ENCODE measurements around the gene CCDC148.
A peak's percentile ranks its signal among the peaks of the same experiment; 100 is the strongest.
"Not testable (repeated sequence)": the region's sequence is repeated elsewhere in the genome, so short reads cannot be mapped to it uniquely, and the experiment has no call there.

Gene CCDC148

DNA sequence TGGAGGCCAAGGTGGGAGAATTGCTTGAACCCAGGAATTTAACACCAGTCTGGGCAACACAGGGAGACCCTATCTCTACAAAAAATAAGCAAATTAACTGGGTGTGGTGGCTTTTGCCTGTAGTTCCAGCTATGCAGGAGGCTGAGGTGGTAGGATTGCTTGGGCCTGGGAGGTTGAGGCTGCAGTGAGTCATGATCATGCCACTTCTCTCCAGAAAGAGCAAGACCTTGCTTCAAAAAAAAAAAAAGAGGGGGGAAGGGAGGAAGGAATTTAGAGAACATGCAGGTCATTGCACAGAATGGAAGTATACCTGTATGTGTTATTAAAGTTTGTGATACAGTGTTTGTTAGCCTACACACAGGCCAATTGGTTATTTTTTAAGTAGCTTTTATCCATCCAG lies 26.0 kb upstream of the CCDC148 start:
- no peak for DNase-seq (ENCODE audit: low read depth in 2 of 2)

DNA sequence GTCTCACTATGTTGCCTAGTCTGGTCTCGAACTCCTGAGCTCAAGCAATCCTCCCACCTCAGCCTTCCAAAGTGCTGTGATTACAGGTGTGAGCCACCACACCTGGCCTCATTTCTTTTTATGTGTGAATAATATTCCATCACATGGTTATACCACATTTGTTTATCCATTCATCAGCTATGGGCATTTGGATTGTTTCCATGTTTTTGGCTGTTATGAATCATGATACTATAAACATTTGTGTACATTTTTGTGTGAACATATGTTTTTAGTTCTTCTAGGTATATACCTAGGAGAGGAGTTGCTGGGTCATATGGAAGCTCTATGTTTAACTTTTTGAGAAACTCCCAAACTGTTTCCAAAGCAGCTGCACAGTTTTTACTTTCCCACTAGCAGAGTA lies 24.6 kb upstream of the CCDC148 start:
- DNase-seq (ENCODE audit: low read depth in 2 of 2): no peak

DNA sequence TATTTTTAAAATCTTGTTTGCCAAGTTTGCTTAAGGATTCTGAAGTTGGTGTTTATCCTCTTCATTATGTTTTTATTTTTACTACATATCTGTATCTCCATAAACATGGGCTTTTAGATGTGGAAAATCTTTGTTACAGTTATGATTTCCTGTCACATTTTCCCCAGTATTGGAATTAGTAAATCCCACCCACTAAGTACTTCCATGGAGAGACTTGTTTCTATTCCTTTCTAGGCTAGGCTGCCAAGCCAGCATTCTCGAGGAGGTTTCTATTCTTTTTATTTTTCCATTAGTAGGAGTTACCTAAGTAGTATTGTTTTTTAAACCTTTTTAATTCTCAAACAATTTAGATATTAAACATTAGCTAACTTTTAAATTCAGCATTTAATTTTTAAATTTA lies 22.3 kb upstream of the CCDC148 start:
- DNase-seq (ENCODE audit: low read depth in 2 of 2): no peak

DNA sequence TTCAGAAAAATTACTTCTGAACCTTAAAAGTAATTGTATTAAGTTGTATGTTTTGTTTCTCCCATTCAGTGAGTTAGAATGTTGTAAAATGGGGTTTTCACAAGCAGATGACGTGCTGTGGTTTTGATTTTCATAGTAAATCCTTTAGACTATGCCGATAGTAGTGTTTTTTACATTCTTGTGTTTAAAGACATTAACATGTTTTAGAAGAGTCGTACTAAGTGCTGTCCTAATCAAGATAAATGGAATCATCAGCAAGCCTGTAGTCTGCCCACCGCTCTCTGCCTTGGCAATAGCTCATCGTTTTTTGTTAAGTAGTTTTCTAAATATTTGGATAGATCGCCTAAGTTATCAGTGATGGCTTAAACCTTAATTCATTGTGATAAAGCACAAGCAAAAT lies 21.7 kb upstream of the CCDC148 start:
- DNase-seq (ENCODE audit: low read depth in 2 of 2): no peak

DNA sequence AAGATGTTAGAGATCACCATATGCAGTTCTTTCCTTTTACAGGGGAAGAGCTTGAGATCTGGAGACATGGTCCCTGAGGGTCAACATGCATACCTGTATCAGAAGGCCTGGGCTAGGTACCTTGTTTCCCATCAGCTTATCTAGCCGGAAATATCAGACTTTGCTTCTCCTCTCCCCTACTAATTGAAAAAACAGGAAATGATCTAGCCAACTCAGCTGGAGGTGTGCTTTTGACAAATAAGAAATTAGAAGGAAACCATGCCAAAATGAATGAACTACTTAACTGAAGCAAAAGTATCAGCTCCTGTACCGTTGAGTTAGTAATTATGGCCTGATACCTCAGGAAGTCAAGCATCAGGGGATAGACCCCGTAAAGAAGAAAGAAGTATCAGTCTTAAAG lies 20.6 kb upstream of the CCDC148 start:
- no peak for DNase-seq (ENCODE audit: low read depth in 2 of 2)

DNA sequence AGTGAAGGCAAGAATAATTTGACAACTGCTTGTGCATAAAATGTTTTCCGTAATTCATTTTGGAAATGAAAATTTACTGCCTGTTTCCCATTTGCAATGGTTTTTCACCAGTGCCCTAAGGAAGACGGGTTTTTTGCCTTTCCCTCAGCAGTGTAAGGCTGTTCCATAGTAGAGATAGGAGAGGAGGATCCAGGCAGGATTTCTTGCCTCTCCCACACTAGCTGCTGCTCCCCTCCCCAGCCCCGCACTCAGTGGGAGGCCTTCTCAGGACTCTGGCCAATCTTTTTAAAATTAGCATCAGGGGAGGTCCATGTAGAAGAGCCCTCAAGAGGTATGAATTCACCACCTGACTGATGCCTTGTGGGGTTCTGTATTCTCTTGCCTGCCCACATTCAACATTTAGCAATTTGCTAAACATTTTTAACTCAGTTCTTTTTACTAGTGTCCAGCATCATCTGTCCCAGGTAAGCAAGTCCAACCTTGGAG lies 18.0 kb upstream of the CCDC148 start:
- DNase-seq (ENCODE audit: low read depth in 2 of 2): not testable (repeated sequence)

DNA sequence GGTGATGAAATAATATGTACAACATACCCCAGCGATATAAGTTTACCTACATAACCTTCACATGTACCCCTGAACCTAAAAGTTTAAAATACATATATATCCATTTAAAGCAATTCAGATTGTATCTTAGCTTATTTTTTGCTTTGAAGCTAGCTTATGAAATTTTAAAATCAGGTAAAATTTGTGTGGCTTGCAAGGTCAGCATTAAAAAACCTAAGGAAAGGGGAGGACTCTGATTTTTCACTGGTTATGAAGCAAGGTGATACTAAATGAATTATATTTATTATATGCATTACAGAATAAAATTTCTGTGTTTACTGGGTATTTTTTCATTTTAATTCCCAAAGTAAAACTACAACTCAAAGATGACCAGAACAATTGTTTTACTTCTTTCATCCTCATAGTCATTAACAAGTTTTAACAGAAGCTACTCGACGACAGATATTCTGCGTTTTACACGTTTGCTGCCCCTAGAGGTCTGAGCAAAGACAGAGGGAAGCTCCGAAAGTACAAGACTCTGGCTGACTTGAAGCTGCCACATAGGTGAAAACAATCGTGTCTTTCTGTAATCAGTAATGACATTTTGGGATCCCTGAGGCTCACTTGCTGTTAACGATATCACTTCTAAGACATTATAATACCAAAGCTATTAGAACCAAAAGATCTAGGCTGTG lies 17.3 kb upstream of the CCDC148 start:
- DNase-seq (ENCODE audit: low read depth in 2 of 2): no peak

DNA sequence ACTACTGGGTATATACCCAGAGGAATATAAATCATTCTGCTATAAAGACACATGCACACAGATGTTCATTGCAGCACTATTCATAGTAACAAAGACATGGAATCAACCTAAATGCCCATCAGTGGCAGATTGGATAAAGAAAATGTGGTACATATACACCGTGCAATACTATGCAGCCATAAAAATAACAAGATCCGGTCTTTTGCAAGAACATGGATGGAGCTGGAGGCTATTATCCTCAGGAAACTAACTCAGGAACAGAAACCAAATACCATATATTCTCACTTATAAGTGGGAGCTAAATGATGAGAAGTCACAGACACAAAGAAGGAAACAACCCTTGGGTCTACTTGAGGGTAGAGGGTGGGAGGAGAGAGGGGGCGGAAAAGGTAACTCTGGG lies 16.7 kb upstream of the CCDC148 start:
- DNase-seq (ENCODE audit: low read depth in 2 of 2): not testable (repeated sequence)

DNA sequence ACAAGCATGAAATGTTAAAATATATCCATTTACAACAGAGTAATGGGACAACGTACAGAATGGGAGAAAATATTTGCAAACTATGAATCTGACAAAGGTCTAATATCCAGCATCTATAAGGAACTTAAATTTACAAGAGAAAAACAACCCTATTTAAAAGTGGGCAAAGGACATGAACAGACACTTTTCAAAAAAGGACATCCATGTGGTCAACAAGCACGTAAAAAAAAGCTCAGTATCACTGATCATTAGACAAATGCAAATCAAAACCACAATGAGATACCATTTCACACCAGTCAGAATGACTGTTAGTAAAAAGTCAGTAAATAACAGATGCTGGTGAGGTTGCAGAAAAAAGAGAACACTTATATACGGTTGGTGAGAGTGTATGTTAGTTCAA lies 16.3 kb upstream of the CCDC148 start:
- not testable (repeated sequence) for DNase-seq (ENCODE audit: low read depth in 2 of 2)

DNA sequence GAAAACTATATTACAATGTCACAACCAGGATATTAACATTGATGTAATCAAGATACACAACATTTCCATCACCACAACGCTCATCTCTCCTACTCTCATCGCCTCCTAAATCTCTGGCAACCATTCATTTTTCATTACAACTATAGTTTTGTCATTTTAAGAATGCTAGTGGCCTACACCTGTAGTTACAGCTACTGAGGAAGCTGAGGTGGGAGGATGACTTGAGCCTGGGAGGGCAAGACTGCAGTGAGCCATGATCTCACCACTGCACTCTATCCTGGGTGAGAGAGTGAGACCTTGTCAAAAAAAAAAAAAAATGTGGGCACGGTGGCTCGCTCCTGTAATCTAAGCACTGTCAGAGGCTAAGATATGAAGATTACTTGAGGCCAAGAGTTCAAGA lies 10.7 kb upstream of the CCDC148 start:
- DNase-seq (ENCODE audit: low read depth in 2 of 2): no peak

DNA sequence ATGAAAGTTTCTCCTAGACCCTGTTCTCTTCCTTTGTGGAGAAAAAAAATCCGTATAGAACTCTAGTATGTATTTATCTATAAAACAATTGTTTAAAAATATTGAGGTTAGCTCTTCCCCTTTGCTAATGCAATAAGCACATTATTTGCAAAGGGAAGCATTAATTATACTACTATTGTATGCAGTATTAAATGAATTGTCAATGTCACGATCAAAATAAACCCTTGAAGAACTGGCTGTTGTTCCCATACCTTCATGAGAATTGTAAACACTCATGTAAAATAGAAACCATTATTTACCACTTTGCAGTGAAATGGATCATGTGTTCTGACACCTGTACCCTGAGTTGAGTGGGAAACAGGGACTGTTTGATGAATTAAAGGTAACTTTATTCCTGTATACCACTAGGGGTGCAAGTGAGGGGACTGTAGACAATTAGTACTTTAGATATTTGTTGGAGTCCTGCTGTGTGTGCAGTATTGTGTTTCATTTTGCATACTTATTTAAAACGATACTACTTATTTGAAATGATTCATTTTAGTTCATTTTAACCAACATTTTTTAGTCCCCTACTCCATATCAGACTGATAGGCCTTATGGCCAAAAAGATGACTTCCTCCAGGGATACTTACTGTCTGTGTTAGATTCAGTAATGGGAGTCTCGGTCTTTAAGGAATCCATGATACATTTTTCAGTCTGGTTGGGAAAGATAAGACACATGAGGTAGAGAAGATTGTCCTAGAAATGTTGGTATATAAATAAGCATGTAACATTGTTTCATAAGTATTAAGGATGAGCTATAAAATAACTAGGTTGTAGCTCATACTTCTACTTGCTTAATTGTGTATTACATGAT lies 8.1 kb upstream of the CCDC148 start:
- no peak for DNase-seq (ENCODE audit: low read depth in 2 of 2)

DNA sequence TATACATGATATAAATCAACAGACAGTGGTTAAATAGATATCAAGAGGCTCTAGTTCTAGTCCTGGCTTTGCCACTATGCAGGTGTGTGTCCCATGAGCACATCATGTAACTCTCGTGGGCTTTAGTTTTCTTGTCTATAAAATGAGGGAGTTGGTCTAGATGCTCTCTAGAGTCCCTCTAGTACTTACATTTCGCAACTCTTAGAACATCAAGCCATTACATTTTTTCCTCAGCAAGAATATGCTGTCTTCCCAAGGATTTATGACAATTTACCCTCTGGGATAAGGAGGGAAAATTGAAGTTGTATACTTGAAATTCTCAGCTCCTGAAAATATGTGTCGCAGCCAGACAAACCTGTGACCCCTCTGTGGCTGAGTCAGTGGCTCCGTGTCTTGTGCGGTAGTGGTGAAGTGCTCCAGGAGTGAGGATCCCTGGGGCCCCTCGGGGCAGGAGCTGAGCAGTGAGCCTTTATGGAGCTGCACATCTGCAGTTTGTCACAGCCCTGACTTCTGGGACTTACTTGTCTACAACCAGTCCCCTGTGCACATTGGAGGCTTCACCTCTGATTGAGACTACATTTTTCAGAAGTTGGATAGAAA lies 7.0 kb upstream of the CCDC148 start:
- no peak for DNase-seq (ENCODE audit: low read depth in 2 of 2)

DNA sequence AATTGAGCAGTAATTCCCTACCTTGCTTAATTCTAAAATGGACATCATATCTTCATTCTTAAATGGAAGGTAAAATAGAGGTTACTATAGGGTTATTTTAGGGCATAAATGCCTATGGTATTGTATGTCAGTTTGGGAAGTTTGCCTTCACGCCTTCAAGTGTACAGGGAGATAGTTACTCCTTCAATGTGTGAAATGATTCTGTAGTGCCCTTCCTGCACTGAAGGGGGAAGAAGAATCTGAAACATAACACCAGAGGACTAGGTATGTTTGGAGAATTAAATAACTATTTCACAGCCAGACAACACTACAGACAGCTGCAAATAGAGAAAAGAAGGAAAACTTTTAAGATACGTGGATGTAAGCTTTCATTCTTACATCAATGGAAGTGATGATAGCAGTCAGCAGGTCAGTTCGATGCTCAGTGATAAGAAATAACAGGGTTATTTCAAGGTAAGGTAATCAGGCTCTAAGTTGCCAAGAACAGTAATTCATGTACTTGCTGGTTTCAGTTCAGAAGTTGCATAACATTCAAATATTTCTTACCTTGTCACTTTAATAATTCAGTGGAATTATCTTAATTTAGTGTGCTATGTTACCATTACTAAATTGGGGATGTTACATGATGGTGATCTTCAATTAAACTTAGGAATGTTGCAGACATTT lies 4.2 kb upstream of the CCDC148 start:
- no peak for DNase-seq (ENCODE audit: low read depth in 2 of 2)

DNA sequence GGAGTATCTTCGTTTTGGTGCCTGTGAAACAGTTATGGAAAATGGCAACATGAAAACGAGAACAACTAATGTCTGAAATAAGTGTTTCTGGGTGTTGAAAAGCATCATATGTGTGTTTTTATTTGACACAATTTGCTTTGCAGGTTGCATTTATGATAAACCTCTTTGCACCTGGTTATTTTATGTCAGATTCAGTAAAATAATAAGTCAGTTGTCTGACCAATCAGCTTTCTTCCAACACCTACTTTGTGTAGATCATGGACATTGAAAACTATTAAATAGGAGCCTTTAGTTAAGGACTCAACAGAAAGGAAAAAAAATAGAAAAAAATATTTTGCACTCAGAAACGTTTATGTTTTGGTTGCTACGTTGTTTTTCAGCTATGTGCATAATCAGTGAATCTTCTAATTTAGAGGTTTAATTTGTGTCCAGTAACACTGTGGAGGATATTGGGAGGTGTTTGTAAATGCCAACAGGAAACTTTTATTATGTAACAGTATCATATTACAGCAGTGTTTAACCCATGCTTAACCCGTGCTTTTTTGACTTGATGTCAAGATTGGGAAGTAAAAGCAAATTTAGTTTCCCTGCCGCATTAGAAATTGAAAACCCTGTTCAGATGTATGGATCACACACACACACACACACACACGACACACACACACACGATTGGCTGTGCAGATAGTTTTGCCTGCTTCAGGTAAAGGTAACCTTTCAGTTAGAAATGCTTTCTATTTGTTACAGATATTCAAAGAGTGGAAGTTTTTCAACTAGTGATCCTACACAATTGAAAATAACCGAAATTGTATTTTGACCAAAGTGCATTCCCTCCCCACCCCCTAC lies 2.8 kb upstream of the CCDC148 start:
- no peak for DNase-seq (ENCODE audit: low read depth in 2 of 2)

DNA sequence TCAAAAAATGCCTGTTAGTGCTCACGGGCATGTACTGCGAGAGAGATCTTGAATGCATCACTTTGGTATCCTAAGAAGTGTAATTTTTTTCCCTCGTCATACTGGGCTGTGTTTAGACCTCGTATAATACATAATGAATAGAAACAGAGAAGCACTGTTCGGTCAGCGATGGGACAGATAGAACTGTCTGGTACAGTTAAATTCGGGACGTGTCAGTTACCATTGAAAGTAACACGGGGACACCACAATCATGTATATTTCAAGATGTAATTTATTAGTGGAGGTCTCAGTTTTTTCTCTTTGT lies 2.0 kb upstream of the CCDC148 start:
- DNase-seq (ENCODE audit: low read depth in 2 of 2): no peak

DNA sequence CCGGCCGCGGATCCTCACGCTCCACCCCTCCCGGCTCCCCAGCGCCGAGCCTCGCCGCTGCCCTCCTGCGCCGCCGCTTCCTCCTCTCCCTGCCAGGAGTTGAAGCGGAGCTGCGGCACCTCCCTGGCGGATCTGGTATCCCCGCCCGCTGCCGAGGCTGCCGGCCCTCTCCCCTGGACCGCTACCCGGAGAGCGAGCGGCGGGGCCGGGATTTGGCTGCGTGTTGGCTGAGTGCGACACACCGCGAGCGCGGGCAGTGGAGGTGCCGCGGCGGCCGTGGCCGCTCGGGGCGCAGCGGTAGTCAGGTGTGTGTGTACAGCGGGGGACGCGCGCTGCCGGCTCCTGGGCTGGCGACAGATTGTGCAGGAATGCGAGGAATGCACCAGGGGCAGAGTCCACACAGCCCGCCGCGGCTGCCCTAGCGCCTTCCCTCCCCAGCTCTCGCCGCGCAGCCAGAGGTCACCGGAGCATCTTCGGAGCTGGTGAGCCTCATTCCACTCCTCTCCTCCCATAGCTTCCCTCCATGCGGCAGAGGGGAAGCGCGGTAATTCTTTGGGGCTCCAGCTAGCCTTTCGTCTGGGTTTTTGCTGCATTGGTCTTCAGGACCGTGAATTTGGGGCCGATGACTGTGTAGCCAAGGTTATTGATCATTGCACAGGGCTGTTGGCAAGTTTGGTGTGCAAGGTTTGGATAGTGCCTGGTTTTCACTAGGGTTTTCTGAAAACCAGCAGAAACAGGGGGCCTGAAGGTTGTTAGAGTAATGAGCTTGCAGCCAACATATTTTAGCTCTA lies 1.5 kb upstream of the CCDC148 start:
- peak in 1 of 2 donors; percentile 31 for DNase-seq (ENCODE audit: low read depth in 2 of 2)

DNA sequence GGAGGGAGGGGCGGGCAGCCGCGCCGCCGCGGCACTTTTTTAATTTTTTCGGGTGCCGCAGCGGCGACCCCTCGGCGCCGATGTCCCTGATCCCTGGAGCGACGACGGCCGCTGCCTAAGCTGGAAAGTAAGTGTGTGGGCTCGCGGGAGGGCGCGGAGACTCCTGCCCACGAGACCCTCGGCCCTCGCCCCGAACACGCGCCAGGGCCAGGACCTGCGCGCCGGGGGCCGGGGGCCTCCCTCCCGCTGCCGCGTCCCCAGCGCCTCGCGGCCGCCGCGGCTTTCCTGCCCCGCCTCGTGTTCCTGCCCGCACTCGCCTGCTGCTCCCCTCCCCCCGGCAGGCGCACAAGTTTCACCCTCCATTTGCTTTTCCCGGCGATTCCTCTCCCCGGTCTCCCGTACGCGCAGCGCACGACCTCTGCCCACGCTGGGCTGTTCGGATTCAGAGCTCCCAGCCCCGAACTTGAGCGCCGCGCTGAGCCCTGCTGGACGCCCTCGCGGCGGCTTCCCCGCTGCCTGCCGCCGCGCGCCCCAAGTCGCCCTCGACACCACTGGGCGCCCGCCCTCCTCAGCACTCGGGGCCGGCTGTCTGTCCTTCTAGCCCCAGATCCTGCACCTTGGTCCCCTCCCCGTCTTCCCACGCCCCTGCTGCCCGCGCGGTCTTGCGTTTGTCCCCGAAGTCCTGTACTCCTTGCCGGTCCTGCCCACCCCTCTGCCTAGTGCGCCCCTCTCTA lies 706 bp upstream of the CCDC148 start:
- peak in 1 of 2 donors; percentile 29 for DNase-seq (ENCODE audit: low read depth in 2 of 2)

DNA sequence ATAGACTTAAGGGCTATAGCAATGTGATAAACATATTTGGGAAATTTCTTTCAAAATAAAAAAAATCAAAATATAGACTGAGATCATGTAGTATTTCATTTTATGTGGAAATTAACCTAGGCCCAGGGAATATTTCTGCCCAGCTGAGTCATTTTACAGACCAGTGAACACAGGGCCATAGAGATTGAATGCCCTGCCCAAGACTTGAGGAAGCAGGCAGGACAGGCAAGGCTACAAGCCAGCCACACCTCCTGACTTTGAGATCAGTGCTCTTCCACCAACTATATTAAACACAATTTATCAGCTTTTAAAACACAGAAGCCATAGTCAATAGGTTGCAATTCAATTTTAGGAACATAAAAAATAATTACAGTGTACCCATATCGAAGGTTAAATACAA lies 12.9 kb downstream of the CCDC148 start:
- no peak for DNase-seq (ENCODE audit: low read depth in 2 of 2)

DNA sequence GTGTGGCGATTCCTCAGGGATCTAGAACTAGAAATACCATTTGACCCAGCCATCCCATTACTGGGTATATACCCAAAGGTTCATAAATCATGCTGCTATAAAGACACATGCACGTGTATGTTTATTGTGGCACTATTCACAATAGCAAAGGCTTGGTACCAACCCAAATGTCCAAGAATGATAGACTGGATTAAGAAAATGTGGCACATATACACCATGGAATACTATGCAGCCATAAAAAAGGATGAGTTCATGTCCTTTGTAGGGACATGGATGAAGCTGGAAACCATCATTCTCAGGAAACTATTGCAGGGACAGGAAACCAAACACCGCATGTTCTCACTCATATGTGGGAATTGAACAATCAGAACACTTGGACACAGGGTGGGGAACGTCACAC lies 17.5 kb downstream of the CCDC148 start:
- not testable (repeated sequence) for DNase-seq (ENCODE audit: low read depth in 2 of 2)

DNA sequence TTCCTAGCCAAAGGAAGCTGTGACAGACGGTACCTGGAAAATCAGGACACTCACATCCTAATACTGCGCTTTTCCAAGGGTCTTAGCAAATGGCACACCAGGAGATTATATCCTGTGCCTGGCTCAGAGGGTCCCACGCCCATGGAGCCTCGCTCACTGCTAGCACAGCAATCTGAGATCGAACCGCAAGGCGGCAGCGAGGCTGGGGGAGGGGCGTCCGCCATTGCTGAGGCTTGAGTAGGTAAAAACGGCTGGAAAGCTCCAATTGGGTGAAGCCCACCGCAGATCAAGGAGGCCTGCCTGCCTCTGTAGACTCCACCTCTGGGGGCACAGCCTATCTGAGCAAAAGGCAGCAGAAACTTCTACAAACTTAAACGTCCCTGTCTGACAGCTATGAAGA lies 22.8 kb downstream of the CCDC148 start:
- not testable (repeated sequence) for DNase-seq (ENCODE audit: low read depth in 2 of 2)

Data from stimulated activated CD8-positive, alpha-beta memory T cell treated with anti-CD3 and anti-CD28 coated beads, Interleukin-15, amount 100 ng/mL, for 4 hours (primary cell).